NAMALWA (cell line): ENCODE results near the gene KCNK1.
"Not testable (repeated sequence)": the region's sequence is repeated elsewhere in the genome, so short reads cannot be mapped to it uniquely, and the experiment has no call there.

Source experiments
- DNase-seq: peaks from one replicate; pipeline ENCODE4 v3.0.0-alpha.2; 2015; ENCODE audit warnings: low spot score

The KCNK1 gene

DNA sequence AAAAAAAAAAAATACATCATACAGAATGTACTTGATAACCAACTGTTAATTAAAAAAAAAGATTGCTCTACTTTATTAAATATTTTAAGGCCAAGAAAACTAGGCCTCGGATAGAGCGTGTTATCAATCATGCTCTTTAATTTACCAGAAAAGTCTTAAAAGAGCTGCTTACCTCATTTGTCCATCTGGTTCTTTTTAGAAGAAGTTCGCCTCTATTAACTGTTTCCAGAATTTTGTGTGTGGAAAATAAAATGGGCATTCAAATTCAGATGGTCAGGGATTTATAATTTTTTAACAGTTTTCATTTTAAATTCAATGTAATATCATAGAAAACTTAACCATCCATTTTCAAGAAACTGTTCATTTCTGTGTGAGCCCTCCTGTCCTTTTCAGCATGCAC lies 53.8 kb downstream of the KCNK1 start:
- no peak for DNase-seq

DNA sequence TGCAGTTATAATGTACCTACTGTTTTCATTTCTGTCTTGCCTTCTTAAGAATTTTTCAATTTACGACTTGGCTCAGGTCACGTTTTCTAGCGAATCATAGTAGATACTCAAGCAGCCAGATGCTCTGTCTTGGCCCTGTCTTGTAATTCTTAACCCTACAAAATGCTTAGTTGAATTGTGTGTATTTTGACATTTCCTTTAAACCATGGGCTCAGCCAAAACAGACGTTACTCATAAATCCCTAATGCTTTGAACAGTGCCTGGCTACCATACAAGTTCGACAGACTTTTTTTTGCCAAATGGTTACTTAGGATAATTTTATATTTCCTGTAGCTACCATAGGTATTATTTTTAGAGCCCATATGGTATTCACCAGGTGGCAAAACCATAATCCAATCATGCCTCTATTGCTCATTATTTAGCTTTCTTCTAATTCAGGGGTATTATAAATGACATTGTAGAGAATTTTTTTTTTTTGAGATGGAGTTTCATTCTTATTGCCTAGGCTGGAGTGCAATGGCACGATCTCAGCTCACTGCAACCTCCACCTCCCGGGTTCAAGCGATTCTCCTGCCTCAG lies 54.3 kb downstream of the KCNK1 start:
- no peak for DNase-seq

DNA sequence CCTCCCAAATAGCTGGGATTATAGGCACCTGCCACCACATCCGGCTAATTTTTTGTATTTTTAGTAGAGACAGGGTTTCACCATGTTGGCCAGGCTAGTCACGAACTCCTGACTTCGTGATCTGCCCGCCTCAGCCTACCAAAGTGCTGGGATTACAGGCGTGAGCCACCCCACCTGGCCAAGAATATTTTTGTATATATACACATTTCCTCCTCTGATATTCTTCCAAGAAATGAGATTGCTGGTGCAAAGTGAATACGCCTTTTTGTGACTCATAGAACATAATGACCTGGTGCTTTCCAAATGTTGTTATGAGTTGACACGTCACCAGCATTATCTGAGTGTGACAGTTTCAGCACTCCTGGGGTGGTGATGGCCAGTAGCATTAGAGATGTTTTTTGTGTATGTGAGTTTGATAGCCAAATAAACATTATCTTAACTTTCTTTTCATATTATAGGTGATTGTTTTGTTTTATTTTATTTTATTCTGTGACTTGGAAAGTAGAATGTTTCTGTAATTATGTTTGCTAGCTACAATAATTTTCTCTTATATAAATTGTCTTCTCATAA lies 54.9 kb downstream of the KCNK1 start:
- DNase-seq = no peak

DNA sequence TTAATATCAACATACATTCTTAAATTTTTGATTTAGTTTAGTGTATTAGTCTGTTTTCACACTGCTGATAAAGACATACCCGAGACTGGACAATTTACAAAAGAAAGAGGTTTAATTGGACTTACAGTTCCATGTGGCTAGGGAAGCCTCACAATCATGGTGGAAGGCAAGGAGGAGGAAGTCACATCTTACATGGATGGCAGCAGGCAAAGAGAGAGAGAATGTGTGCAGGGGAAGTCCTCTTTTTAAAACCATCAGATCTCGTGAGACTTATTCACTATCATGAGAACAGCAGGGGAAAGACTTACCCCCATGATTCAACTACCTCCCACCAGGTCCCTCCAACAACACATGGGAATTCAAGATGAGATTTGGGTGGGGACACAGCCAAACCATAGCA lies 56.5 kb downstream of the KCNK1 start:
- not testable (repeated sequence) for DNase-seq

DNA sequence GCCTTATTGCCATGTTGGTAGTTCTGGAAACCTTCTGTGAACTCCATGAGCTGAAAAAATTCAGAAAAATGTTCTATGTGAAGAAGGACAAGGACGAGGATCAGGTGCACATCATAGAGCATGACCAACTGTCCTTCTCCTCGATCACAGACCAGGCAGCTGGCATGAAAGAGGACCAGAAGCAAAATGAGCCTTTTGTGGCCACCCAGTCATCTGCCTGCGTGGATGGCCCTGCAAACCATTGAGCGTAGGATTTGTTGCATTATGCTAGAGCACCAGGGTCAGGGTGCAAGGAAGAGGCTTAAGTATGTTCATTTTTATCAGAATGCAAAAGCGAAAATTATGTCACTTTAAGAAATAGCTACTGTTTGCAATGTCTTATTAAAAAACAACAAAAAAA lies 57.4 kb downstream of the KCNK1 start:
- DNase-seq = no peak

DNA sequence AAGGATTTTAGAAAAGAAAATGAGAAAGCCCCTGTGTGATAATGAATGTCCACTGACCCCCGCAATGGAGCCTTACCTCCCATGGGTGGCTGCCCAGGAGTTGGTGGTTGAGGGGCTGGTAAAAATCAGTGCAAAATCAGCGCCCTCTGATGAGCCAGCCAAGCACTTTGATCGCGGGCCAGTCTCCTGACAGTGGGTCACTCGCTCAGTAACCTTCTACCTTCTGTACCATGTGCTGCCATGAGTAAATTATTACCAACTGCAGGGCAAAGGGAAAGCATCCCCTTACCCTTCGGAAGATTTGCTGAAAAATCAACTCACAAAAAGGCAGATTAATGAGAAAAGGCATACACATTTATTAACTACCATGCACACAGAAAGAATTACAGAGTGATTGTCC lies 58.8 kb downstream of the KCNK1 start:
- DNase-seq = no peak

DNA sequence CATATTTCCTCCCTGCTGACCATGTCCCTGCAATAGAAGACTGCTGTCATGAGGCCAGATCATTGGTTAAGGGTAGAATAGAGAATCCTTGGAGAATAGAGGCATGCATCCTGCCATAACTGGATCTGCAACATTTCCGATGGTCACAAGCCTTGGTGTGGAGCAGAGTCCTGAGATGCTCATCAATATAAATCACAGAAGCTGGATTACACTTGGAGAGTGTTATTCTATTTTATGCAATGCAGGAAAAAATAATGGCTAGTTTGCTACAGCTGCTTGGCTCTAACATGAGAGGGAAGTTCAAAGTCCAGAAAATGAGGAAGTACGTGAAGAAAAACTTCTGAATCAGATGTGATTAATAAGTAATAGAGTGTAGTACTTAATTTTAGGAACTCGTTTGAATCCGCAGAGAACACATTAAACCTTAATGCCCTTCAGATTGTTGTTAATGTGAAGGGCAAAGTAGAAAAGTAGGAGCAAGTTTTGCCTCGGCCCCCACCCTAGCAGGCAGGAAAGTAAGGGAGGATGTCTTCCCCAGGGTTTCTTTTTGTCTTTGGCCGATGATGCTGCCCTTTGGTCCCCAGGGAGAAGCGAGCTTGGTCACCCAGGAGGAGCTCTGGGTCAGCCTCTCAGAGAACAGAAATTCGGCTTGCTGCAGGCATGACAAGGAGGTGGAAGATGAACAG lies 59.5 kb downstream of the KCNK1 start:
- no peak for DNase-seq

DNA sequence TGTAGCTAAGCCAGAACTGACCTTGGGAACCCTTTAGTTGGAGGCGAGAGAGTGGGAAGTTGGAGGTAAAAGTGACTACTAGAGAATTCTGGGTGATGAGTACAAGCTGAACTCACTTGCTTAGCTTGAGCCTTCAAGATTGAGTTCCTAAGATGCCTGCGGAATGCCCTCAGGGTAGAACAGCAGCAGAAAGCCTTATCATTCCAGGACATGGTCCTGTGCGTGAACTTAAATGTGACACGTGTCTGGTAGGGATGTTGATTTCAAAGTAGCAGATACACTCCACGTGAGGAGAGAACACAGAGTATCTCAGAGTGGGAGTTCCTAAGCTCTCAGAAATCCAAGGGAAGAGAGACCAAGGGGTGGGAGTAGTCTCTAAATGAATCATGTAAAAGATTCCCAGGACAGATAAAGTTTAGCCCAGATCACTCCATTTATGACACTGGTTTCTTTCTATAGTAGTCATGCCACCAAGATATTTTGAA lies 60.1 kb downstream of the KCNK1 start:
- DNase-seq = no peak

DNA sequence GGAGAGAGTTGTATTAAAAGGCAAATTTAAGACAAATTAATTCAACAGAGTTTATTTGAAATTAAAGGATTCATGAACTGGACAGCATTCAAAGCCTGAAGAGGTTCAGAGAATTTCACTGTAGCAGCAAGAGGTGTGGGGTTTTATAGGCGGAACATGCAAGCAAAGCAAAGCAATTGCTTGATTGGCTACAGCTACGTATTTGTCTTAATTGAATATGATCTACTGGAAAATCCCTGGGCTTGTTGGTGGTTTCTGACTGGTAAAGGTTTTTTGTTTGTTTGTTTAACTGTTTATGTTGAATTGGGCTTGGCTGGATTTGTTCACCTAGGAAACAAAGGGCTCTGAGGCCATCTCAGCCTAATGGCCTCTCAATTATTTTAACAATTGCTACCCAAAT lies 61.5 kb downstream of the KCNK1 start:
- no peak for DNase-seq

DNA sequence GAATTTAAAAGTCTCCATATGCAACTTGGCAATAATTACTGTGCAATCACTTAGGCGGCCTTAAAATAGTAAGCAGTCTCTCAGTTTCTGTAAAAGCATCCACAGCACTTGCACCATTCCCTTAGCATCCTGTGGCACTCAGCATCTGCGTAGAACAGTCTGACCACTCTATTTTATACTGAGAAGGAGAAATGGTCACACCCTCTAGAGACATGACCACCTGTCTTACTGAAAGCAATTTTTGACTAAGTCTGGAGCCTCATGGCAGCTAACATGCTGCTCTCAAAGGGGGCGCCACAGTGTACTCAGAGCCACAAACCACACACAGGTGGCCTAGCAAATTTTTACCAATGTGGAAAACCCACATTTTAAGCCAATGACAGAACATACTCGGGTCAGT lies 62.0 kb downstream of the KCNK1 start:
- no peak for DNase-seq

DNA sequence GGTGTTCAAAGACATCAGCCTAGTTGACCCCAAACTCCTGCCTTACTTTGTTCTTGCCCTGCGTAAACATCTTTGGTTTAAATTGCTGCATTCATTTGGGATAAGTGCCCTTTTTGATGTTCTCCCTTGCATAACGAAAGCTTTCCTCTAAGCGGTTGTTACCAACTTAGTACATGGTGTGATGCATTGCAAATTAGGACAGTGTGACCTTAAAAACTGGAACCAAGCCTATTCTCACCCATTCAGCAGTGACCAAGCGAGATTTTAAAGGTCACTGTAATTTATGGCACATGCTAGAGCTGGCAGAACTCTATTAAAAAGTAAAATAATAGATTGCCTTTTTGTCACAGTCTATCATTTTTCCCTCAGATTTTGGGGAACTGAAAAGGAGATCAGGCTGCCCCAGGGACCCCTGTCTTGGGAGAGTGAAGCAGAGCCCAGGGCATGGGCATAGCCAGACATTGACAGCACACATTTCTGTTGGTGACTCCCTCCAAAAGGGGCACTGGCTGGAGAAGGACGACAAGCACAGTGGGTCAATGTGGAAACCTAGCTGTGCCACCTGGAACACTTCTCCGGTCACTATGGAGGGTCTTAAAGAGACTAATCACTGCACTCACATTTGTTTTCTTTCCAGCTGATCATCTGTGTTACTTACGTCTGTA lies 63.9 kb downstream of the KCNK1 start:
- DNase-seq = no peak

DNA sequence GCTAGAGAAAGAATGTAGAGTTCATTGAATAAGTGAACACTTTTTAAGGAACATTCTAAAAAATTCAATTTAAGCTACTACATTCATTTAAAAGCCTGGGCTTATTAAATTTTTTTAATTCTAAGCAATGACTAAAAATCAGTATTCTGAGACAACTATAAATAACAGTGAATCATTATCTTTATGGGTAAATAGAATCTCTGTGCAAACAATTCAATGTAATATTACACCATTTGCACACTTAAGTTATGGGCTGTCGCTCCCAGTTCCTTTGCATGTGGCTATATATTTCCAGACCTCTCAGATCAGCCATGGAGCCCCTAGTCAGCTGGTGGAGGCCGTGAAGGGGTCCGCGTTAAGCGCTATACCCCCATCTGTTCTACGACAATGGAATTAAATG lies 65.1 kb downstream of the KCNK1 start:
- no peak for DNase-seq

DNA sequence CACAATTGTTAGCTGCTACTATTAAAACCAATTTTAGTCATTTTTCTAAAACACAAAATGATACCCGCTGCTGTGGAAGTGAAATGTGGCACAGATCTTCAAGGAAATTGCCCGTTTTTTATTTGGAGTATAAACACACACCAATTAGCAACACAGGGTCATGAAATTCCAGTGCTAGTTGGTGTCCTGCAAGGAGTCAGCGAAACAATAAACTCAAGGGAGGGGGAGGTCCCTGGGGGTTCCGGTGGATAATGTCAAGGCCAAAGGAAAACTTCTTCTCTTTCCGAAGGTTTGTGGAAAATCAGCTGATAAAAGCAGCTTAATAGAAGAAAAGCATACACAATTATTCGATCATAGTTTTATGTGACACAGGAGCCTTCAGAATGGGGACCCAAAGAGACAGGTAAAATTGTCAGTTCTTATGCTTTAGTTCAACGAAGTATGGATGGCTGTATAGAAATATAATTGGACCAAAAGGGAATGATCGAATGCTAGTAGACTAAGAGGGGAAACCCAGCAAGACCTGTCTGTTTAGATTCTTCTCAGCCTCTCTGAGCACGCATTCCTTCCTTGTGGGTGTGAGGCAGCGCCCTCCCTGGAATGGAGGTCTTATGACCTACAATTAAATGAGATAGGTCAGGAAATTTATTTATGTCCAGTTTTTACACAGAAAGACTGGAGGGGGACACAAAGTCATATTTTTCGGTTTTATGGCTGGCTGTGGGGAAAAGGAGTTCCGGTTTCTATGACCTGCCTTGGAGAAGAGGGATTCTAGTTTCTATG lies 65.9 kb downstream of the KCNK1 start:
- DNase-seq = no peak

DNA sequence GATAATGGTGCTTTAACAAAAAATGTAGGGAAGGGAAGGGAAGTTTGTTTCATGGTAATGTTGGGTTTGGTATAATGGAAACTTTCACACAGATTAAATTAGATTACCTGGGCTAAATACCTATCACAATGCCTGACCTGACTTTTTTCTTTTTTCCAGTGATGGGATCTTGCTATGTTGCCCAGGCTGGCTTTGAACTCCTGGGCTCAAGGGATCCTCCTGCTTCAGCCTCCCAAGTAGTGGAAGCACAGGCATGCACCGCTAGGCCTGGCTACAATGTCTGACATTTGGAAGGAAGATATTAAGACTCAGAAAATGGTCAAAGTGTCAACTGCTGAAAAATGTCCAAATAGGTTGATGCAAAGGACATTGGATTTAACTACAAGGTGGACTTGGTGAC lies 67.4 kb downstream of the KCNK1 start:
- DNase-seq = no peak

DNA sequence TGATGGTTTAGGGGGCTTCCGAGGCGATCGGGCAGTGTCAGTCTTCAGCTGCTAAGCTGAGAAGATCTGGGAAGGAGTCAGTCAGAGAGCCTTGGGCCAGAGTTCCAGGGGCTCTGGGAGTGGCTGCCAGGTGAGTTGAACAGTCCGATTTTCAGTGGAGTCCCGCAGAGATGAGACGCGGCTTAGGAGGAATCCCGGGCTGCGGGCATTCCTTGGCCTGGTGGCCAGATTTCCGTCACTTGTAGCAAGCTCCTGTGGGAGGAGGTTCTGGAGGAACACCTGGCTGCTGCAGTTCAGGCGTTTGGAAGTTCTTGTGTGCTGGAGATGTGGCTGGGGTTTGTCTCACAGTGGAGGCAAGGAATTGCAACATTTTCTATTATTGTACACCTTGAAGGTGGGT lies 72.7 kb downstream of the KCNK1 start:
- not testable (repeated sequence) for DNase-seq

DNA sequence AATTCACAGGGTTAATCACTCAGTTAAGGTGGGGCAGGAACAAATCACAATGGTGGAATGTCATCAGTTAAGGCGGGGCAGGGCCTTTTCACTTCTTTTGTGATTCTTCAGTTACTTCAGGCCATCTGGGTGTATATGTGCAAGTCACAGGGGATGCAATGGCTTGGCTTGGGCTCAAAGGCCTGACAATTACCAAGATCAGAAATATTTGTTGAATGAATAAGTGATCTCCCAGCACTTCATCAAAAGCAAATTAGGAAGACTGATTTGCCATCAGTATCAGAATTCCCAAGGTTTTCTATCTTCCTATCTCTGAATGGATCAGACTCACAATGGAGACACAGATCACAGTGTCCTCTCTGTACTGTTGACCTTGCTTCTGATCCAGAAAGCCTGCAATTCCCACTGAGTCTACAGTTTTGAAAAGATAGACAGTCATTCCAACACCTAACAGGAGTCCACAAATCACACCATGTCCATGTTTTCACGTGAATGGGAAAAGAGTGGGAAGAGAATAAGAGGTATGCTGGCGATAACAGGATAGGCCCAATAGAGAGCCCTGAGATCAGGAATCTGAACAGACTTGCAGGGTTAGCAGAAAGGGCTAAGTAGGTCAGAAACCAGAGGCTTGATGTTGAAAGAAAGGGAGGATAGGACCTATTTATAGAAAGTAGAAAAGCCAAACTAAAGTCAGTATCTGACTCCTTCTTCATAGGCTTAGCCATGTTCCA lies 75.3 kb downstream of the KCNK1 start:
- no peak for DNase-seq

DNA sequence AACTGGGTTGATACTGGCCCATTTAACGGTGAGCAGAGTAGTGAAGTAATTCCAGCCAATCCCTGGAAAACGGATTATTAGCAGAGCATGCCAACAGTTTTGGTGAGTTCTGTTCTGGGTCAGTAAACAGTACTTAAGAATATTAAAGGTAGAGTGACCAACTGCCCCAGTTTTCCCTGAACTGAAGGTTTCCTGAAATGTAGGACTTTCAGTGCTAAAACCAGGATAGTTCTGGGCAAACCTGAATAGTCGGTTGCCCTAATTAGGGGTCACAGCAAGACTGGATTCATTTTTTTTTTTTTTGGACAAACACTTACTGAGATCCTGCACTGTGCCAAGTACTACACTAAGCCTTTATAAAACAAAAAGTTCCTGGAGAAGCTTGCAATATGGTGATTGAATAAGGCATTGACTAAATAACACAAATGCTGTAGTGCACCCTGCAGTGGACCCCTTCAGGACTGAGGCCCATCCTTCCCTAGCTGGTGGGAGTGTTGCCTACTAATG lies 75.9 kb downstream of the KCNK1 start:
- no peak for DNase-seq

DNA sequence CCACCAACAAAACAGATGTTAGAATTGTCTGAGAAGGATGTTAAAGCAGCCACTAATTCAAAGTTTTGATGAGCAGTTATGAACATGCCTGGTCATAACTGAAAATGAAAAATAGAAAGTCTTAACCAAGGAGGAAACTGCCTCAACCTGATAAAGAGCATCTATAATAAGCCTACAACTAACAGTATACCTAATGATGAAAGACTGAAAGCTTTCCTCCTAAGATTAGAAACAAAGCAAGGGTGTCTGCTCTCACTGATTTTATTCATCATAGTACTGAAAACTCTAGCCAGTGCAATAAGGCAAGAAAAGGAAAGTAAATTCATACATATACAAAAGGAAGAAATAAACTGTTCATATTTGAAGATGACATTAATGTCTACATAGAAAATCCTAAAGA lies 82.0 kb downstream of the KCNK1 start:
- no peak for DNase-seq

DNA sequence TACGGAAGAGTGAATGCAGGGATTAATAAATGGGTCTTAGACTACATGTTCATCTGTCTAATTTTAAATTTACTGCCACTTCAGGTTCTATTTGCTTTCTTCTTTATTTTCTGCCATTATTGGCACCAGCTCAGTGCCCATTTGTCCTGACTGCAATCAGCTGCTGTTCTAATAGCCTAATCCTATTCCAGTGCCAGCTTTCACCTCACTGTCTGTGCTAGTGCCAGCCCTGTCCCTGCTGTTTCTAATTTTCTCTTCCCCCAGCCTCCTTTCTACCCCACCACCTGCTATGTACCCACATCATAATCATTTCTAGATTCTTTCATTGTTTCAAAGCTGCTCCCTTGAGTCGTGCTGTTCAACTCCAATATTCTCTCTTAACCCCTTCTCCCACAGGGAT lies 86.4 kb downstream of the KCNK1 start:
- no peak for DNase-seq

DNA sequence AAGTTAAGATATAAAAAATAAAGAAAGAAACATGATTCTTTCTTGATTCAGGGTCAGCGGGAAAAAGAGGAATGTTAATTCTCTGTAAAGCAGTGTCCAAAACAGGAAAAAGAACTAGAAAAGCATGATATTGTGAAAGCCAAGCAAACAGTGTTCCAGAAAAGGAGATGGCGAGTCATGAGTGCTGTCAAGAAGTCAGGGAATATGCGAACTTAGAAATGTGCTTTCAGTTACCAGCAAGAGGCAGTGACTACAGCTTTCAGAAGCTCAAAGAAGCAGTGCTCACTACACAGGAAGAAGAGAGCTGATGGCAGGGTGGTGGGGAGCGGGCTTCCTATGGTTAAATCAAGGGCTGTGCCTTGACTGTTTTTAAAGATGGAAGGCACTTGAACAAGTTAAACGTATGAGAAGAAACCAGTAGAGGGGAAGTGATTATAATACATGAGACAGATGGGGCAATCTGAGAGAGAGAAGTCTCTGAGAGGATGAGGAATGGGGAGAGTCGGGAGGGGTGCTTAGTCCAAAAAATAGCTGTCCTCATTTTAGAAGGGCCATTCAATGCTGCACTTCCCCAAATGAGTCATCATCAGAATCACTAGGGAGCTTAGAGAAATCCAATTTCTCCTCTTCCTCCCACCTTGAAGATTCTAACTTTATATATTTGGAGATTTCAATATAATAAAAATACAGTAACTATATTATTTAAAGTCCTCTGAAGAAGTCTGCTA lies 90.4 kb downstream of the KCNK1 start:
- DNase-seq = no peak
